ENCODE results near the gene HLA-DOA. TPM values are rescaled to one million over a fixed set of nuclear protein-coding genes. Genes with fewer than 3 reads are reported as not detected.

The HLA-DOA gene
- total and polyA plus RNA-seq, 2 of the 8 experiments (the other 6 are each of a cell fraction or from before 2014, with no cell fraction given), result 23.7 to 89.0 TPM

DNA sequence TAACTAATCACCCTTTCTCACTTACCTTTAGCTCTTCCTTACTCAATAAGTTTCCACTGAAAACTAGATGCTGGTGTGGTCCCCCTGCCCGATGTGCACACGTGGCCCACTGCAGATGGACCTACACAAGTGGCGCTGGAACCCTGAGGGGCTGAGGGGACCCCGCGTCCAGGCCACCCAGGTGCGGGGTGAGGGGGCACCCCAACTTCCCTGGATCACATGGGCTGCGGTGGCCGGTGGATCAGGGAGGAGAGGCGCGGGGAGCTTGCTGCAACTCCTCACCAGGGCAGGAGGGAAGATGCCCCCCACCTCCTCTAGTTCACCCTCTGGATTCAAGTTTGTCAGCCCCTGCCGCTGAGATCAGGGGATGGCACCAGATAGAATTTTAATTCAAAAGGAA is 12.5 kb upstream of the HLA-DOA start:
- Histone ChIP-seq H2BK15ac (ENCODE audit: low read length) (no peak overlapping the region), H4K5ac (ENCODE audit: insufficient read length, low read depth, low read length) (no peak overlapping the region), H4K8ac (ENCODE audit: extremely low read depth, insufficient read depth, low read length) (no peak overlapping the region), H3K4me2 (ENCODE audit: insufficient read depth in 1 of 2, low read depth in 2 of 2, low read length in 2 of 2) (no peak overlapping the region), H3K23ac (ENCODE audit: insufficient read length) (no peak overlapping the region), H2AFZ (ENCODE audit: low read length) (no peak overlapping the region), H3K9me3 (ENCODE audit: insufficient read depth in 2 of 2, low read depth in 1 of 2, low read length in 1 of 2) (no peaks in the 10 kb centered on the region), H3K9ac (replicated peaks in 1 of 4; ENCODE audit: extremely low read depth in 1 of 4, low read depth in 3 of 4, low read length in 3 of 4) (no peak overlapping the region), H3K18ac (ENCODE audit: extremely low read depth, low read length) (no peak overlapping the region), H3K4me1 (replicated peaks in 1 of 4; ENCODE audit: control insufficient read depth in 3 of 4, insufficient read depth in 4 of 4, low read length in 3 of 4) (no peaks in the 10 kb centered on the region), H2AK5ac (ENCODE audit: low read depth, low read length) (no peak overlapping the region), H2BK5ac (ENCODE audit: low read depth, low read length) (no peak overlapping the region), H2BK12ac (ENCODE audit: low read depth, low read length) (no peak overlapping the region), H3K56ac (replicated peaks; ENCODE audit: insufficient read length, low read depth, low read length) (no peak overlapping the region), H4K20me1 (replicated peaks in 1 of 2; ENCODE audit: control insufficient read depth in 1 of 2, insufficient read depth in 2 of 2, low read length in 2 of 2) (no peaks in the 10 kb centered on the region), H3K79me1 (ENCODE audit: low read depth, low read length) (no peaks in the 10 kb centered on the region), H3K36me3 (ENCODE audit: control insufficient read depth in 2 of 4, insufficient read depth in 4 of 4, low read length in 3 of 4) (no peaks in the 10 kb centered on the region), H3K14ac (ENCODE audit: insufficient read length) (no peak overlapping the region), H3K27ac (ENCODE audit: low read depth, low read length) (no peak overlapping the region), H3K79me2 (ENCODE audit: control insufficient read depth in 1 of 2, insufficient read depth in 2 of 2, low read length in 2 of 2) (no peaks in the 10 kb centered on the region), H3K4me3 (ENCODE audit: extremely low read depth in 1 of 4, insufficient read depth in 2 of 4, low read depth in 3 of 4, low read length in 4 of 4) (no peak overlapping the region), H2BK120ac (replicated peaks; ENCODE audit: low read depth, low read length) (no peak overlapping the region), H3K23me2 (ENCODE audit: low read depth, low read length) (no peaks in the 10 kb centered on the region), H3K27me3 (replicated peaks in 1 of 4; ENCODE audit: control insufficient read depth in 3 of 4, extremely low read depth in 1 of 4, insufficient read depth in 3 of 4, low read length in 3 of 4) (no peaks in the 10 kb centered on the region), H3K4ac (replicated peaks; ENCODE audit: insufficient read length, low read depth, low read length) (no peak overlapping the region), H4K91ac (replicated peaks; ENCODE audit: insufficient read length, low read length) (no peak overlapping the region), H2BK20ac (ENCODE audit: low read length) (no peak overlapping the region)
- CTCF ChIA-PET (ENCODE audit: partially characterized antibody), result interaction anchor here (1.2 to 1.6 kb wide), 2 partner anchors 50 to 59 kb away, joined by 3 to 4 read pairs; no protein-coding TSS in a partner anchor
- WGBS, 2 experiments (ENCODE audit: extremely low coverage in 1 of 2, insufficient coverage in 1 of 2, insufficient read length in 1 of 2, insufficient replicate concordance in 2 of 2, low coverage in 1 of 2, low lambda C conversion rate in 2 of 2, missing lambda C conversion rate in 1 of 2), result 96% methylated on average over 9 of the region's 11 CpGs; no CpG with 5 or more reads in 1 of the 2 experiments
- DNase-seq (ENCODE audit: low read depth in 1 of 2, low spot score in 2 of 2), result no peak
- TF ChIP-seq YY1 (IDR thresholded peaks at IDR 0.05; ENCODE audit: low read depth, low read length) (no peak), BRCA1 (IDR thresholded peaks at IDR 0.05; ENCODE audit: low read depth, low read length) (no peak), JUN (IDR thresholded peaks at IDR 0.05; ENCODE audit: low read depth, low read length) (no peak), NRF1 (IDR thresholded peaks at IDR 0.05; ENCODE audit: low read depth, low read length) (no peak), SIN3A (conservative IDR thresholded peaks at IDR 0.05 in 1 of 2, IDR thresholded peaks at IDR 0.05 in 1 of 2; ENCODE audit: low read depth in 1 of 2, low read length in 2 of 2) (no peak), HDAC2 (IDR thresholded peaks at IDR 0.05; ENCODE audit: borderline replicate concordance in 1 of 2, low read depth in 2 of 2, low read length in 2 of 2) (no peak), SAP30 (IDR thresholded peaks at IDR 0.05; ENCODE audit: insufficient read depth, insufficient replicate concordance, low read length) (no peak), E2F6 (IDR thresholded peaks at IDR 0.05) (no peak), CREB1 (IDR thresholded peaks at IDR 0.05) (no peak), FOSL1 (IDR thresholded peaks at IDR 0.05; ENCODE audit: insufficient read depth, low read depth, low read length) (no peak)
- POLR2A ChIA-PET (ENCODE audit: partially characterized antibody), result interaction anchor here (1.0 kb wide), 1 partner anchor 42 kb away, joined by 3 read pairs; no protein-coding TSS in a partner anchor
- no peak for FAIRE-seq

Data from H1 (cell line).